K562 (cell line): Measurements from ENCODE around the gene CCDC88C. TPM values are rescaled to one million over a fixed set of nuclear protein-coding genes. Genes with fewer than 3 reads are reported as not detected.

ENCODE experiments used
- ATAC-seq: fragments of 200-7000 bp; cut with Tn5 transposase; 3 replicates; pipeline ENCODE4 v1.9.1; 2020; ENCODE audit warnings: moderate library complexity
- BruUV-seq: library from RNA; stranded (reverse); fragments of 400-500 nt; replicated peaks from 2 replicates; lab custom pipeline; 2021; lab: Mats Ljungman, UMichigan
- CTCF ChIA-PET: fragments of 300-600 bp; formaldehyde crosslinking; extraction: SDS; loops from one replicate; lab custom pipeline; 2021; ENCODE audit warnings: low intra/inter-chr PET ratio; lab: Yijun Ruan, JAX
- POLR2A ChIA-PET: fragments of 300-600, 350-650 bp; sonication (Branson Sonifier 250); formaldehyde crosslinking; extraction: SDS; loops from one replicate; lab custom pipeline; 2021; ENCODE audit warnings: antibody characterized with exemption, inconsistent platforms; lab: Yijun Ruan, JAX
- DNase-seq, 4 experiments: peaks; one replicate each; pipeline versions ENCODE4 v3.0.0 to v3.0.0-alpha.2; 2011 to 2018; ENCODE audit warnings: low spot score in 3 of 4, mixed read lengths in 3 of 4; ENCODE audit errors: extremely low read depth in 1 of 4
- FAIRE-seq: peaks from 2 replicates; lab custom pipeline; 2011; peaks lifted over from hg19 to GRCh38; lab: Jason Lieb, UNC
- H2AFZ ChIP-seq: 2 replicates; pipeline ENCODE4 v1.6.0; 2011; ENCODE audit warnings: low read depth, low read length, control low read depth, inconsistent platforms
- H3K27ac ChIP-seq: fragments of 200-600 bp; 3 replicates; pipeline ENCODE4 v1.8.0; 2011; ENCODE audit warnings: low read depth, mild to moderate bottlenecking, control low read depth, inconsistent platforms, low read length, moderate library complexity, mixed read lengths; ENCODE audit errors: extremely low read depth
- H3K27me3 ChIP-seq, 2 experiments: fragments of 300-600 bp in 1 of 2; 2 replicates in 1 of 2; 3 replicates in 1 of 2; pipeline versions ENCODE4 v1.6.0 to v1.8.0; 2011; ENCODE audit warnings: inconsistent platforms in 2 of 2, low read length in 2 of 2, mild to moderate bottlenecking in 1 of 2, mixed read lengths in 1 of 2, moderate library complexity in 1 of 2; ENCODE audit not compliant: control insufficient read depth in 2 of 2, insufficient read depth in 2 of 2
- H3K36me3 ChIP-seq: fragments of 300-600 bp; 3 replicates; pipeline ENCODE4 v1.8.0; 2011; ENCODE audit warnings: mild to moderate bottlenecking, low read length, inconsistent platforms; ENCODE audit not compliant: control insufficient read depth, insufficient read depth
- H3K4me1 ChIP-seq, 2 experiments: fragments of 200-600 bp in 1 of 2; replicated peaks in 1 of 2; 2 replicates in 1 of 2; 3 replicates in 1 of 2; pipeline versions ENCODE4 v1.5.1 to v1.8.0; 2011; ENCODE audit warnings: inconsistent platforms in 2 of 2, low read length in 2 of 2, mild to moderate bottlenecking in 1 of 2, mixed read lengths in 1 of 2, moderate library complexity in 1 of 2; ENCODE audit not compliant: control insufficient read depth in 2 of 2, insufficient read depth in 2 of 2
- H3K4me2 ChIP-seq: 2 replicates; pipeline ENCODE4 v1.6.1; 2011; ENCODE audit warnings: low read length, control low read depth, inconsistent platforms, mixed read lengths; ENCODE audit not compliant: insufficient read depth
- H3K4me3 ChIP-seq: fragments of 200-600 bp; sonication (generic), shearing (Covaris generic); 2 replicates; pipeline ENCODE4 v1.5.1; 2016; ENCODE audit warnings: control low read depth, inconsistent platforms
- H3K79me2 ChIP-seq: fragments of 200-600 bp; 3 replicates; pipeline ENCODE4 v1.8.0; 2011; ENCODE audit warnings: low read length, inconsistent platforms; ENCODE audit not compliant: control insufficient read depth, insufficient read depth
- H3K9ac ChIP-seq, 2 experiments: 2 replicates each; pipeline versions ENCODE4 v1.6.0 to v1.6.1; 2011; ENCODE audit warnings: low read depth in 2 of 2, low read length in 2 of 2, control low read depth in 1 of 2, inconsistent platforms in 1 of 2, mild to moderate bottlenecking in 1 of 2, mixed read lengths in 1 of 2; ENCODE audit not compliant: insufficient read depth in 1 of 2
- H3K9me1 ChIP-seq: one replicate; pipeline ENCODE4 v1.6.0; 2011; ENCODE audit warnings: inconsistent platforms, mild to moderate bottlenecking, low read length, moderate library complexity; ENCODE audit not compliant: control insufficient read depth, insufficient read depth
- H3K9me3 ChIP-seq: replicated peaks from 2 replicates; pipeline ENCODE4 v1.5.1; 2011; ENCODE audit warnings: low read depth, low read length, inconsistent platforms; ENCODE audit not compliant: control insufficient read depth, insufficient read depth
- H4K20me1 ChIP-seq: replicated peaks from 2 replicates; pipeline ENCODE4 v1.6.1; 2011; ENCODE audit warnings: low read length, inconsistent platforms, mixed read lengths; ENCODE audit not compliant: control insufficient read depth, insufficient read depth
- CHCHD3 ChIP-seq: fragments of 250-450 bp; sonication (Bioruptor Pico); IDR thresholded peaks from 2 replicates; pipeline ENCODE4 v2.1.2; 2022; ENCODE audit warnings: mild to moderate bottlenecking
- CTCF ChIP-seq, 3 experiments: IDR thresholded peaks in 2 of 3; conservative IDR thresholded peaks in 1 of 3; 2 replicates each; pipeline ENCODE4 v1.5.1; 2011 to 2012; ENCODE audit warnings: low read length in 3 of 3, mild to moderate bottlenecking in 3 of 3, control low read depth in 2 of 3, improper control_type of control experiment in 1 of 3, inconsistent platforms in 1 of 3, low read depth in 1 of 3, mixed read lengths in 1 of 3, moderate library complexity in 1 of 3; ENCODE audit not compliant: insufficient read depth in 2 of 3
- DDX20 ChIP-seq: fragments of 450-650 bp; IDR thresholded peaks from 2 replicates; pipeline ENCODE4 v1.6.1; 2016; ENCODE audit warnings: missing genetic modification characterization, low read depth, mild to moderate bottlenecking, missing compliant biosample characterization, moderate library complexity
- MEF2A ChIP-seq: IDR thresholded peaks from 2 replicates; pipeline ENCODE4 v1.6.1; 2011; ENCODE audit warnings: low read depth, mild to moderate bottlenecking, low read length, moderate library complexity; ENCODE audit not compliant: control insufficient read depth
- MNT ChIP-seq, 2 experiments: fragments of 450-650 bp; conservative IDR thresholded peaks; 2 replicates each; pipeline ENCODE4 v1.6.1; 2017; ENCODE audit warnings: mild to moderate bottlenecking in 2 of 2, moderate library complexity in 2 of 2
- RBBP5 ChIP-seq: fragments of 200-600 bp; sonication (generic); IDR thresholded peaks from 2 replicates; pipeline ENCODE4 v1.6.1; 2012; ENCODE audit warnings: borderline replicate concordance, mild to moderate bottlenecking, low read length, control low read depth, inconsistent platforms; ENCODE audit not compliant: insufficient read depth, poor library complexity, severe bottlenecking
- SMARCA4 ChIP-seq: fragments of 450-650 bp; IDR thresholded peaks from 2 replicates; pipeline ENCODE4 v1.6.1; 2016
- ZBTB12 ChIP-seq: fragments of 250-450 bp; sonication (Bioruptor Pico); IDR thresholded peaks from 2 replicates; pipeline ENCODE4 v1.4.0; 2020
- ZNF23 ChIP-seq: fragments of 250-450 bp; sonication (Bioruptor Pico); IDR thresholded peaks from 2 replicates; pipeline ENCODE4 v1.4.0; 2020; ENCODE audit warnings: mild to moderate bottlenecking
- ZNF707 ChIP-seq: fragments of 250-450 bp; sonication (Bioruptor Pico); conservative IDR thresholded peaks from 2 replicates; pipeline ENCODE4 v1.8.0; 2022; ENCODE audit warnings: inconsistent platforms, mild to moderate bottlenecking, moderate library complexity
- WGBS: fragments of 100-300 bp; shearing (Covaris generic); methylation state at CpG from one replicate; pipeline ENCODE4 v1.1.6; 2016; ENCODE audit warnings: low coverage, mixed read lengths; ENCODE audit not compliant: insufficient coverage; ENCODE audit errors: missing lambda C conversion rate; 5-methylcytosine and 5-hydroxymethylcytosine counted together
- in situ Hi-C: fragments of 300-500 bp; cut with MboI; formaldehyde crosslinking; loops from 4 replicates; pipeline ENCODE4 v1.15.0; 2018; ENCODE audit warnings: inconsistent platforms, mixed read lengths
- intact Hi-C: fragments of 100-400 bp; cut with micrococcal nuclease; formaldehyde crosslinking; loops from 2 replicates; pipeline ENCODE4 v1.14.2; 2022
- polyA plus RNA-seq, 8 experiments: library from polyadenylated mRNA; depleted of rRNA in 4 of 8; stranded (reverse) in 5 of 8; unstranded in 3 of 8; fragments of >200 nt; fragmentation: Nextera tagmentation in 2 of 8; fragmentation: Illumina TruSeq in 1 of 8; extraction: Ambion mirVana in 2 of 8; extraction: Trizol in 1 of 8; gene quantifications; 2 replicates each; pipeline versions ENCODE4 v1.2.1 to v1.2.3, GENCODE V29; 2011 to 2014; ENCODE audit warnings: inconsistent platforms in 1 of 8, missing spikeins in 1 of 8
- total RNA-seq, 7 experiments: library from RNA; depleted of rRNA in 6 of 7; stranded (reverse); fragments of >200 nt in 6 of 7; fragmentation: Illumina TruSeq in 2 of 7; extraction: Trizol in 2 of 7; gene quantifications; 2 replicates each; pipeline versions ENCODE4 v1.2.1 to v1.2.3, GENCODE V29; 2011 to 2021; ENCODE audit warnings: low replicate concordance in 1 of 7
- TF ChIP-seq, protein P1 (sequence below): sonication (generic); formaldehyde crosslinking; IDR thresholded peaks from 2 replicates; pipeline ENCODE4 v1.9.0; 2022; ENCODE audit warnings: mild to moderate bottlenecking, missing genetic modification reagents
- TF ChIP-seq, protein P2 (sequence below), 3 experiments: fragments of 200-800 bp in 1 of 3; sonication (Bioruptor generic) in 1 of 3; sonication (generic) in 1 of 3; formaldehyde crosslinking in 1 of 3; IDR thresholded peaks; 2 replicates each; pipeline versions ENCODE4 v1.6.1 to v1.8.0; 2016 to 2022; ENCODE audit warnings: mild to moderate bottlenecking in 2 of 3, missing compliant biosample characterization in 2 of 3, missing genetic modification characterization in 2 of 3, missing genetic modification reagents in 1 of 3

The CCDC88C gene
- total and polyA plus RNA-seq, 9 of the 15 experiments (the other 6 are each of a cell fraction or from before 2014, with no cell fraction given): 0.62 to 22.5 (median 10.7) TPM

GRCh38 chr14:91406982-91407381 is 10.6 kb downstream of the CCDC88C start (continued):
- TF ChIP-seq CHCHD3 (CRISPR knock-in tag) (no peak), ZBTB12 (CRISPR knock-in tag) (no peak), RBBP5 (no peak), SMARCA4 (no peak)

DNA sequence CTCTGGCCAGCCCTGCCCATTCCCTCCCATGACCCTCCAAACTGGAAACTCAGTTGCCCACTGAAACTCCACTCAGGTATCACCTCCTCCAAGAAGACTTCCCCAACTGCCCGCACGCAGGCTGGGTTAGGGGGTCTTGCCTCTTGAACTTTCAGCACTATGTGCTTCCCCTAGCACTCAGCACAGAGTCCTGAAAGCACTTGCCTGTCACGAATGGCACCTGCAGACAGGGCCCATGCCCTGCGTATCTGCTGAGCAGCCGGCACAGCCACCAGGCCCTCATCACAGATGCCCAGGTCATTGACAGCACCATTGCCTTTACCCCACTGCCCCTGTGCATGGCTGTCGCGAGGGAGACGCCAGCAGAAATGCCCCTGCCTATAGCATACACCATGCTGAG is 11.2 kb downstream of the CCDC88C start:
- no TSS peak for BruUV-seq
- in situ Hi-C loops: no loop called here
- ChIA-PET CTCF (no interaction called here), POLR2A (no interaction called here)
- intact Hi-C loops: no loop called here
- DNase-seq: no peak
- 92% methylated on average over 7 of the region's 8 CpGs for WGBS
- H3K27me3 ChIP-seq: no peaks in the 10 kb centered on the region
- H3K9me3 ChIP-seq: no peaks in the 10 kb centered on the region
- ATAC-seq: no peak
- no peaks in the 10 kb centered on the region for H3K9me1 ChIP-seq
- H3K36me3 ChIP-seq: peaks cover 25% of the 10 kb centered on the region; the same call in 2 of the 3 replicates
- H3K79me2 ChIP-seq: peaks cover 67% of the 10 kb centered on the region
- no peak overlapping the region for H2AFZ ChIP-seq
- no peak overlapping the region for H3K4me2 ChIP-seq
- H3K4me3 ChIP-seq: no peak overlapping the region
- H3K27ac ChIP-seq: no peak overlapping the region
- no peak overlapping the region for H3K9ac ChIP-seq
- FAIRE-seq: no peak
- H4K20me1 ChIP-seq: no peaks in the 10 kb centered on the region
- peaks cover 19 to 20% of the 10 kb centered on the region in 2 experiments; a peak in 4 of 5 replicates for H3K4me1 ChIP-seq
- no peak for TF ChIP-seq ZNF23 (CRISPR knock-in tag)
- TF ChIP-seq MNT (conservative IDR thresholded peaks at IDR 0.05): no peak
- no peak for TF ChIP-seq MEF2A
- TF ChIP-seq ZNF707 (CRISPR knock-in tag): no peak
- TF ChIP-seq, protein P1, sequence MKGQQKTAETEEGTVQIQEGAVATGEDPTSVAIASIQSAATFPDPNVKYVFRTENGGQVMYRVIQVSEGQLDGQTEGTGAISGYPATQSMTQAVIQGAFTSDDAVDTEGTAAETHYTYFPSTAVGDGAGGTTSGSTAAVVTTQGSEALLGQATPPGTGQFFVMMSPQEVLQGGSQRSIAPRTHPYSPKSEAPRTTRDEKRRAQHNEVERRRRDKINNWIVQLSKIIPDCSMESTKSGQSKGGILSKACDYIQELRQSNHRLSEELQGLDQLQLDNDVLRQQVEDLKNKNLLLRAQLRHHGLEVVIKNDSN (CRISPR knock-in tag): no peak
- TF ChIP-seq DDX20 (tag): no peak
- TF ChIP-seq, protein P2, sequence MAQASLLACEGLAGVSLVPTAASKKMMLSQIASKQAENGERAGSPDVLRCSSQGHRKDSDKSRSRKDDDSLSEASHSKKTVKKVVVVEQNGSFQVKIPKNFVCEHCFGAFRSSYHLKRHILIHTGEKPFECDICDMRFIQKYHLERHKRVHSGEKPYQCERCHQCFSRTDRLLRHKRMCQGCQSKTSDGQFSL (CRISPR knock-in tag; IDR thresholded peaks at IDR 0.05): no peak
- TF ChIP-seq, protein P2 (tag; IDR thresholded peaks at IDR 0.05): no peak
- TF ChIP-seq CTCF (IDR thresholded peaks at IDR 0.05 in 2 of 3, conservative IDR thresholded peaks at IDR 0.05 in 1 of 3; ENCODE audit: insufficient read depth in 2 of 3, low read depth in 1 of 3, low read length in 3 of 3): no peak
